SKM-1 (cell line): ENCODE data around the gene KRTAP9-7.

Source experiments
- DNase-seq: peaks from one replicate; lab custom pipeline; 2025; ENCODE audit not compliant: unreplicated experiment; lab: John Stamatoyannopoulos, UW

The KRTAP9-7 gene

DNA sequence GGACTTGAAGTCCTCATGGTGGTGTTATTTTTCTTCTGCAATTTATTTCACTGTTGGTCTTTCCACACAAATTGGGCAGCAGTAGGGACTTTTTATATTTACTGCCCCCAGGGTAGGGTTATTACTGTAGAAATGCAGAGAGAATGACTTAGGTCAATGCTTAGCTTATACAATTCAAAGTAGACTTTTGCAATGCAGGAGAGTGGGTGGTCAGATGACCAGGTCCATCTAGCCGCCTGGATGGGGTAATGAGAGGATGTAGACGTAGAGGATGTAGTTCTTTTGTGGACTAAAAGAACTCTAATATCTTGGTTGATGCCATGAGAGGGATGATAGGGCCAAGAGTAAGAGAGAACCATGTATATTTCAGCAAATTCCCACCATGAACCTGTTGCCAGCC is 42.7 kb downstream of the KRTAP9-7 start:
- no peak for DNase-seq

DNA sequence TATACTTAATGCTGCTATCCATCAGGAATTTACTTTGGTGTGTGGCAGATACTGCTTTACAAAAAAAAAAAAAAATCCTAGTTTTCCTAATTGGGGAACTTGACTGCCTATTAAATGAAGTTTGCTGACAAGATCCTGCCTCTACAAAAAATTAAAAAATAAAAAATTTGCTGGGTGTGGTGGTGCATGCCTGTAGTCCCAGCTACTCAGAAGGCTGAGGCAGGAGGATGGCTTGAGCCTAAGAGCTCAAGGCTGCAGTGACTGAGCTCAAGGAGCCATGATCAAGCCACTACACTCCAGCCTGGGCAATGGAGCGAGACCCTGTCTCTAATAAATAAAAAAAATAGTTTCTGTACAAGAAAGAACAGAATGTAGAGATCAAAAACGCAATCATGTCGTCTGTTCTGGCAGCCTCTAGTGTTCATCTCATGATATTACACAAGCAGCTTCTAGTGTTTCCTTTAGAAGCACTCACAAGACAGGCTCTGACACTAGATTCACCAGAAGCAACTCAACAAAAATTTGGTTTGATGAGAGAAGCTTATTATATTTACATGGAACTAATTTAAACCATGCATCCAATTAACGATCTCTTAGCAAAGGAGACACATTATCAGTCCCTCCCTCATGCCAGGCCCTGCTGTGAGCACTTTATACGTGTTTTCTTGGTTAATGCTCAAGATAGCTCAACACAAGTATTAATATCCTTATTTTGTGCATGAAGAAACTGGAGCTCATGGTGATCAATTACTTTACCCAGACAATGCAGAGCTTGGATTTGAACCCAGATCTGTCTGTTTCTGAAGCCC is 46.8 kb downstream of the KRTAP9-7 start:
- no peak for DNase-seq

DNA sequence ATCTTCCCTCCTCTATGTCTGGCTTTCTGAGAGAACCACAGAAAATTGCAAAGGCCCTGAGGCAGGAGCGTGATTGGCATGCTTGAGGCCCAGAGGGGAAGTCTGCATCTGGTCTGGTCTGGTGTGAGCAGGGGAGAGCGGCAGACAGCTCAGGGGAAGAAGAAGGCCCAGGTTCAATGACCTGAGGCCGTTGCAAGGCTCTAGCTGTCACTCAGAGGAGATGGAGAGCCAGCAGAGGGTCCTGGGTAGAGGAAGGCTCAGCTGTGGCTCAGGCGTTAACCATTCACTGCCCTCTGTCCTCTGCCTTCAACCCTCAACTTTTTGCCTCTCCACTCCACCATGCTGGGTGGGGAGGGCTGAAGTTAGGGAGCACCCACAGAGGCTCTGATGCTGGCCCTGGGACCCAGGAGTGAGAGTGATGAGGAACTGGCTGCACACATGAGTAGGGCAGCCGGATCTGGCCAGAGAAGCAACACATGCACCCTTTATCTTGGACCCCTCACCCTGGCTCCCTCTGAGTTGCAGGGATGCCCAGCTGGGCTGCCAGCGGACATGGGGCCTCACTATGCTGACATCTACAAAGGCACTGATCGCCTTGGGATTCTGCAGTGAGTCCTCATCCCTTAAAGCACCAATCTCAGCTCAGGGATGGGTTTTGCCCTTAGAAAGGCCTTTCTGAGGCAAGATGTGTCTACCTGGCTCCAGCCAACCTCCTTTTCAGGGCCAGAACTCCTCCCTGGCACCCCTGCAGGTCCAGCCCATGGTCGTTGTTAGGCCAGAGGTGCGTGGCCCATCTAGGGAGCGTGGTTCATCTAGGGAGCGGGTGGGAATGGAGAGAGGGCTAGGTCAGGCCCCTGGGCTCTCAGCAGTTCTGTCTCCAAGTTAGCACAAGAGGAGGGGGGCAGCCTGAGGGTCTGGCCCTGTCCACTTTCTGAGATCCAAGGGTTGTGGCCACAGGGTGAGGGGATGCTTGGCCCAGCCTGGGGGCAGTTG is 47.7 kb downstream of the KRTAP9-7 start:
- no peak for DNase-seq

DNA sequence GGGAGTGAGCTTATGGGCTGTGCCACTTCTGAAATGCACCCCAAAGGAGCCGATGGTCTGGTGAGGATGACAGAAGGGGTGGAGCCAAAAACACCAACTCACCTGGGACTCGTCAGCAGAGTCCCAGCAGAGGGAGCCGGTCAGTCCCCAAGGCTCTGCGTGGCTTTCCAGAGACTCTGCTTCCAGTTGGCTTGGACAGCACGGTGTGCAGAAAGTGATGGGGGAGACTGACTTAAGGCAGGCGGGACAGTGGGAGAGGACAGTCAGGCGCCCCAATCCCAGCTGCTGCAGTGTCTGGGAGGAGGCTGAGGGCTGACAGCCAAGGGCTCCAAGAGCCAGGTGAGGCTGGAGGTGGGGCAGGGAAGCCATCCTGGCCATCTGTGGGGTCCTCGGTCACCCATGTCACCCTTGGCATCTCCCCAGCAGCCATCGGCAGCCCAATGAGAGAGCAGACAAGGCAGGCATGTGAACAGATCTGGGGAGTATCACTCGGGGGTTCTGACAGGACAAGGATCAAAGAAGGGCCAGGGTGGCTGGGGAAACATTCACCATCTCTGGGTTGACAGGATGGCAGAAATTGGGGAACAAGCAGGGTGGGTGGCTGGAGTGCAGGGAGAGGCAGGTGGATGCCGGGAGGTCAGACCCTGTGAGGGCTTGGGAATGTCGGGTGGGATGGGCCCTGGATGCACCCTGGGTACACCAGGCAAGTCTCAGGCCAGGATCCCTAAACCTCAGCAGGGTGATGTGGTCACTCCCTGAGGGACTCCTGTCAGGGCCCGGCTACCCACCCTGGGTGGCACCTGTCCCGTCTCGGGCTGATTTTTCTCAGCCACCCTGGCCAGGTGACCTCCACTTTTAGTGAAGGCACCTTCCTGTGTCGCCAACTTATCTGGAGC is 48.9 kb downstream of the KRTAP9-7 start:
- no peak for DNase-seq

DNA sequence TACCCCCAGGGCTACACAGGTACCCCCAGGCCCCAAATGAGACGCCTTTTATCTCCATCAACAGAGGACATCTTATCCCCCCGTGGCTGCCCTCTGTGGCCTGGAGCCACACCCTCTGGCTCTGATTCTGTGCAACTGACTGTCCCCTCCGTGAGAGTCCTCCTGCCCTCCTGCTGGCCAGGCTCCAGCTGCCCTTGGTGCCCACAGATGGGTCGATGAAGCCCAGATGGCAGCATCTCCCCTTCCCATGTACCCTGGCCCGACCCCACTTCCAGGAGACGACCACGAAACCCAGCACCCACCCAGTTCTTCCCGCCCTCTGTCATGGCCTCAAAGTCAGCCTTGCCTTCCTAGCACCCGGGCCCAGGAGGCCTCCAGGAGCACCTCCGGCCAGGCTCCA is 49.6 kb downstream of the KRTAP9-7 start:
- DNase-seq, result no peak

DNA sequence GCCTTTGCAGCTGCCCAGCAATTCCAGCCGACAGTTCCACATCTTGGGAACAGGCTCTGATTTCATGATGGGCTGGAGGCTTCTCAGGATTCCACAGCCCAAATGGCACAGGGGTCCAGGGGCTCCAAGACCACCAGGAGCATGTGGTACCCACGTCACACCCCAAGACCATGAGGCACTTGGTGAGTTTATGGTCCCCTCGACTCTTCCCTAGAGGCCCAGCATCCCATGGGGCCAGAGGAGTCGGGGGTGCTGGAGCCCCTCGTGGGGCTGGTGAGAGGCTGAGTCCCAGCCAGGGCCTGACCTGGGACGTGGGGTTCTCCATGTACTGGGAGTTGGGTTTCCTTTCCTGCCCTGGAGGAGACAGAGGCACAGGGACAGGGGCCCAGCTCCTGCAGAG is 50.1 kb downstream of the KRTAP9-7 start:
- DNase-seq, result no peak
